ENCODE measurements around the gene ATRX.
"Not testable (repeated sequence)": the region's sequence is repeated elsewhere in the genome, so short reads cannot be mapped to it uniquely, and the experiment has no call there.

The ATRX gene

DNA sequence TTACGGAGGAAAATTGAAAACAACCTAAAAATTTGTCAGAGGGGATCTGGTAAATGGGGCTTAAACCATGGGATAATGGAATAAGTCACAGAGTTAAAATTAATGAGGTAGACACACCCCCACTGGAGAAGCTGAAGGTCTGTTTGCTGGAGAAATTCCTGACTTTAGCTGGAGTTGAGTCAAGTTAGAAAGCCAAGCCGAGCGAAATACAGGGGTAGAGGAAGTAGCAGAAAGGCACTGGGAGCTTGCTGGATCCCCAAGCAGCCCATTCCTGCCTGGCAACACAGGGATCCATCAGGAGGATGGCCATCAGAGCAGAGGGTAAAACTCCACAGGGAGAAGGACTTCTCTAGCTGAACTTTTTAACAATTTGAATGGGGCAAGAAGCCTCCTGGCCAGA is 163.8 kb downstream of the ATRX start:
- Histone ChIP-seq H3K9ac (ENCODE audit: low read length in 2 of 2) (no peak overlapping the region), H3K36me3 (ENCODE audit: control insufficient read depth in 2 of 2, insufficient read depth in 2 of 2, low read length in 2 of 2) (no peaks in the 10 kb centered on the region), H3K27ac (ENCODE audit: low read length) (no peak overlapping the region), H3K27me3 (ENCODE audit: control insufficient read depth in 1 of 2, insufficient read depth in 2 of 2, low read length in 2 of 2) (peaks cover 0 to 2% of the 10 kb centered on the region in 2 donors), H3K9me3 (ENCODE audit: control insufficient read depth in 2 of 2, low read length in 2 of 2) (no peaks in the 10 kb centered on the region), H3K4me3 (ENCODE audit: low read length in 2 of 2) (no peak overlapping the region), H3K4me1 (ENCODE audit: control insufficient read depth, insufficient read depth, low read length) (no peaks in the 10 kb centered on the region)

DNA sequence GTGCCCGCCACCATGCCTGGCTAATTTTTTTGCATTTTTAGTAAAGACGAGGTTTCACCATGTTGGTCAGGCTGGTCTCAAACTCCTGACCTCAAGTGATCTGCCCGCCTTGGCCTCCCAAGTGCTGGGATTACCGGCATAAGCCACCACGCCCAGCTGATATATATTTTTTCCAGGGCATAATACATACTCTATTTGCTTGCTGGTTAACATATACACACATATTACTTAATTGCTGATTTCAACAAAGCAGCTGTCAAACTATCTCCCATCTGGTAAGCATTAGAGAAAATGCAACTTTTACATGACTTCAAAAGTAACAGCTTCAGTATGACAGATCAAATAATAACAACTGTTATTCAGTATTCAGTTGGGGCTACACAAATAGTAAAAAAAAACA is 164.6 kb downstream of the ATRX start:
- not testable (repeated sequence) for H3K36me3 ChIP-seq (ENCODE audit: control insufficient read depth in 2 of 2, insufficient read depth in 2 of 2, low read length in 2 of 2); H3K9ac ChIP-seq (ENCODE audit: low read length in 2 of 2); H3K4me1 ChIP-seq (ENCODE audit: control insufficient read depth, insufficient read depth, low read length); H3K27me3 ChIP-seq (ENCODE audit: control insufficient read depth in 1 of 2, insufficient read depth in 2 of 2, low read length in 2 of 2); H3K9me3 ChIP-seq (ENCODE audit: control insufficient read depth in 2 of 2, low read length in 2 of 2); H3K27ac ChIP-seq (ENCODE audit: low read length); H3K4me3 ChIP-seq (ENCODE audit: low read length in 2 of 2)

- no peaks in the 10 kb centered on the region for H3K4me1 ChIP-seq (ENCODE audit: control insufficient read depth, insufficient read depth, low read length)
- H3K27ac ChIP-seq (ENCODE audit: low read length): no peak overlapping the region
- no peaks in the 10 kb centered on the region for H3K9me3 ChIP-seq (ENCODE audit: control insufficient read depth in 2 of 2, low read length in 2 of 2)
- no peak overlapping the region for H3K9ac ChIP-seq (ENCODE audit: low read length in 2 of 2)
- peaks cover 0 to 3% of the 10 kb centered on the region in 2 donors for H3K36me3 ChIP-seq (ENCODE audit: control insufficient read depth in 2 of 2, insufficient read depth in 2 of 2, low read length in 2 of 2)
- H3K27me3 ChIP-seq (ENCODE audit: control insufficient read depth in 1 of 2, insufficient read depth in 2 of 2, low read length in 2 of 2): peaks cover 0 to under 1% of the 10 kb centered on the region in 2 donors
- no peak overlapping the region for H3K4me3 ChIP-seq (ENCODE audit: low read length in 2 of 2)
Measured at GRCh38 chrX:77617206-77617605, 168.8 kb downstream of the ATRX start.

DNA sequence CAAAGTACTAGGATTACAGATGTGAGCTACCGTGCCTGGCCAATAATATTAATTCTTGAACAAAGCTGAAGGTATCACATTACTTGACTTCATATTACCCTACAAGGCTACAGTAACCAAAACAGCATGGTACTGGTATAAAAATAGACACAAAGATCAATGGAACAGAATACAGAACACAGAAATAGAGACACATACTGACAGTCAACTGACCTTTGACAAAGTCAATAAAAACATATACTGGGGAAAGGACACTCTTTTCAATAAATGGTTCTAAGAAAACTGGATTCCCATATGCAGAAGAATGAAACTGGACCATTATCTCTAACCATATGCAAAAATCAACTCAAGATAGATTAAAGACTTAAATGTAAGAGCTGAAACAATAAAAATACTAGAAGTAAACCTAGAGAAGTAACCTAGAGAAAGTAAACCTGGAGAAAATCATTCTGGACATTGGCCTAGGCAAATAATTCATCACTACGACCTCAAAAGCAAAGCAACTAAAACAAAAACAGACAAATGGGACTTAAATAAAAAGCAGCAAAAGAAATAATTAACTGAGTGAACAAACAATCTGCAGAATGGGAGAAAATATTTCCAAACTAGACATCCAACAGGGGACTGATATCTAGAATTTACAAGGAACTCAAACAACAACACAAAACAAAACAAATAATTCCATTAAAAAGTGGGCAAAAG is 182.2 kb downstream of the ATRX start:
- H3K4me1 ChIP-seq (ENCODE audit: control insufficient read depth, insufficient read depth, low read length): no peaks in the 10 kb centered on the region
- H3K9me3 ChIP-seq (ENCODE audit: control insufficient read depth in 2 of 2, low read length in 2 of 2): no peaks in the 10 kb centered on the region
- no peak overlapping the region for H3K27ac ChIP-seq (ENCODE audit: low read length)
- no peak overlapping the region for H3K4me3 ChIP-seq (ENCODE audit: low read length in 2 of 2)
- no peaks in the 10 kb centered on the region for H3K36me3 ChIP-seq (ENCODE audit: control insufficient read depth in 2 of 2, insufficient read depth in 2 of 2, low read length in 2 of 2)
- H3K27me3 ChIP-seq (ENCODE audit: control insufficient read depth in 1 of 2, insufficient read depth in 2 of 2, low read length in 2 of 2): no peaks in the 10 kb centered on the region
- no peak overlapping the region for H3K9ac ChIP-seq (ENCODE audit: low read length in 2 of 2)

DNA sequence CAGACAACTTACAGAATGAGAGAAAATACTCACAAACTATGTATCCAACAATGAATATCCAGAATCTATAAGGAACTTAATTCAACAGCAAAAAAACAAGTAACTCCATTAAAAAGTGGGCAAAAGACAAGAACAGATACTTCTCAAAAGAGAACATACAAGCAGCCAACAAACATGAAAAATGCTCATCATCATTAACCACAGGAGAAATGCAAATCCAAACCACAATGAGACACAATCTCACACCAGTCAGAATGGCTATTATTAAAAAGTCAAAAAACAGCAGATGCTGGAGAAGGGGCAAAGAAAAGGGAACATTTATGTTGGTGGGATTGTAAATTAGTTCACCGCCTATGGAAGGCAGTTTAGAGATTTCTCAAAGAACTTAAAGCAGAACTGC is 188.5 kb downstream of the ATRX start:
- no peaks in the 10 kb centered on the region for H3K4me1 ChIP-seq (ENCODE audit: control insufficient read depth, insufficient read depth, low read length)
- no peaks in the 10 kb centered on the region for H3K36me3 ChIP-seq (ENCODE audit: control insufficient read depth in 2 of 2, insufficient read depth in 2 of 2, low read length in 2 of 2)
- no peaks in the 10 kb centered on the region for H3K27me3 ChIP-seq (ENCODE audit: control insufficient read depth in 1 of 2, insufficient read depth in 2 of 2, low read length in 2 of 2)
- H3K9me3 ChIP-seq (ENCODE audit: control insufficient read depth in 2 of 2, low read length in 2 of 2): no peaks in the 10 kb centered on the region
- no peak overlapping the region for H3K4me3 ChIP-seq (ENCODE audit: low read length in 2 of 2)
- no peak overlapping the region for H3K9ac ChIP-seq (ENCODE audit: low read length in 2 of 2)
- no peak overlapping the region for H3K27ac ChIP-seq (ENCODE audit: low read length)

DNA sequence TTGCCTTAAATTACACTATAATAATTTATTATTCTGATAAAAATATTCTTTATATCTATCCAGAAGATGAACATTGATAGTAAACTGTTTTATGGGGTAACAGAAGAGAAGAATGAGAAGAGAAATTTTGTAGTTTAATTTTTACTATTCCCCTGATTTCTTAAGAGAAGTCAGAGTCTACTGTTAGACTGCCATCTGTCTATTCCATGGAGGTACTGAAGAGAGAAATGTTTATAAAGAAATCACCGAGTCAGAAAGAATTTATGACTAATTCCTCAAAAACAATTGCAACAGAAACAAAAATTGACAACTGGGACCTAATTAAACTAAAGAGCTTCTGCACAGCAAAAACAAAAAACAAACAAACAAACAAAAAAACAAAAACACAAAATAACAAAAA is 188.9 kb downstream of the ATRX start:
- H3K27ac ChIP-seq (ENCODE audit: low read length): no peak overlapping the region
- no peaks in the 10 kb centered on the region for H3K4me1 ChIP-seq (ENCODE audit: control insufficient read depth, insufficient read depth, low read length)
- no peak overlapping the region for H3K4me3 ChIP-seq (ENCODE audit: low read length in 2 of 2)
- no peaks in the 10 kb centered on the region for H3K9me3 ChIP-seq (ENCODE audit: control insufficient read depth in 2 of 2, low read length in 2 of 2)
- H3K9ac ChIP-seq (ENCODE audit: low read length in 2 of 2): no peak overlapping the region
- no peaks in the 10 kb centered on the region for H3K27me3 ChIP-seq (ENCODE audit: control insufficient read depth in 1 of 2, insufficient read depth in 2 of 2, low read length in 2 of 2)
- no peaks in the 10 kb centered on the region for H3K36me3 ChIP-seq (ENCODE audit: control insufficient read depth in 2 of 2, insufficient read depth in 2 of 2, low read length in 2 of 2)

GRCh38 chrX:77595848-77596247 is 190.2 kb downstream of the ATRX start:
- Histone ChIP-seq H3K9ac (ENCODE audit: low read length in 2 of 2) (no peak overlapping the region), H3K27ac (ENCODE audit: low read length) (no peak overlapping the region), H3K4me3 (ENCODE audit: low read length in 2 of 2) (no peak overlapping the region), H3K4me1 (ENCODE audit: control insufficient read depth, insufficient read depth, low read length) (no peaks in the 10 kb centered on the region), H3K9me3 (ENCODE audit: control insufficient read depth in 2 of 2, low read length in 2 of 2) (no peaks in the 10 kb centered on the region), H3K27me3 (ENCODE audit: control insufficient read depth in 1 of 2, insufficient read depth in 2 of 2, low read length in 2 of 2) (no peaks in the 10 kb centered on the region), H3K36me3 (ENCODE audit: control insufficient read depth in 2 of 2, insufficient read depth in 2 of 2, low read length in 2 of 2) (no peaks in the 10 kb centered on the region)

DNA sequence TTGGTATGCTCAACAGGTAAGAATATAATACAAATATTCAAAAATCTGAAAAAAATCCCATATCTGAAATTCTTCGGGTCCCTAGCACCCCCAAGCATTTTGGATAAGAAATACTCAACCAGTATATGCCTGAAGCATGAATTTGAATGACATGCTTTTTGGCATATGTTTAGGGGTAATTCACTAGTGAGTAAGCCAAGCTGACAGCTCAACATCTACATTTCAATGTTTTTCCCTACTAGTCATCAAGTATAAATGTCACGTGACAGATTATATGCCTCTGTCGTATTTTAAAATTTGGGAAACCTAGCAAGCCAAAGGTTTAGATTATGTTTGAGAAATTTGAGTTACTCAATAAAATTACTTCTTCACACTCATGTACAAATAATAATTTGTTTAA is 213.7 kb downstream of the ATRX start:
- Histone ChIP-seq H3K36me3 (ENCODE audit: control insufficient read depth in 2 of 2, insufficient read depth in 2 of 2, low read length in 2 of 2) (no peaks in the 10 kb centered on the region), H3K4me3 (ENCODE audit: low read length in 2 of 2) (no peak overlapping the region), H3K9me3 (ENCODE audit: control insufficient read depth in 2 of 2, low read length in 2 of 2) (no peaks in the 10 kb centered on the region), H3K9ac (ENCODE audit: low read length in 2 of 2) (no peak overlapping the region), H3K4me1 (ENCODE audit: control insufficient read depth, insufficient read depth, low read length) (no peaks in the 10 kb centered on the region), H3K27ac (ENCODE audit: low read length) (no peak overlapping the region), H3K27me3 (ENCODE audit: control insufficient read depth in 1 of 2, insufficient read depth in 2 of 2, low read length in 2 of 2) (no peaks in the 10 kb centered on the region)

DNA sequence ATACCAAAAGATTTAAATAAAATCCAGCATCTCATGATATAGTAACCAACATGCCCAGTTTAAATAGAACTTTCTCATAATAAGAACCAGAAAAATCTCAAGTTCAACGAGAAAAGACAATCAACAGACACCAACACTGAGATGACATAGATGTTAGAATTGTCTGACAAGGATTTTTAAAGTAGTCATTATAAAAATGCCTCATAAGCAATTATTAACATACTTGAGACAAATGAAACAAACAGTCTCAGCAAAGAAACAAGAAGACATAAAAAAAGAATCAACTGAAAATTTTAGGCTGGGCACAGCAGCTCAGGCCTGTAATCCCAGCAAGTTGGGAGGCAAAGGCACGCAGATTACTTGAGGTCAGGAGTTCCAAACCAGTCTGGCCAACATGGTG is 220.7 kb downstream of the ATRX start:
- Histone ChIP-seq H3K27me3 (ENCODE audit: control insufficient read depth in 1 of 2, insufficient read depth in 2 of 2, low read length in 2 of 2) (no peaks in the 10 kb centered on the region), H3K27ac (ENCODE audit: low read length) (no peak overlapping the region), H3K9me3 (ENCODE audit: control insufficient read depth in 2 of 2, low read length in 2 of 2) (no peaks in the 10 kb centered on the region), H3K4me3 (ENCODE audit: low read length in 2 of 2) (no peak overlapping the region), H3K9ac (ENCODE audit: low read length in 2 of 2) (no peak overlapping the region), H3K4me1 (ENCODE audit: control insufficient read depth, insufficient read depth, low read length) (no peaks in the 10 kb centered on the region), H3K36me3 (ENCODE audit: control insufficient read depth in 2 of 2, insufficient read depth in 2 of 2, low read length in 2 of 2) (no peaks in the 10 kb centered on the region)

DNA sequence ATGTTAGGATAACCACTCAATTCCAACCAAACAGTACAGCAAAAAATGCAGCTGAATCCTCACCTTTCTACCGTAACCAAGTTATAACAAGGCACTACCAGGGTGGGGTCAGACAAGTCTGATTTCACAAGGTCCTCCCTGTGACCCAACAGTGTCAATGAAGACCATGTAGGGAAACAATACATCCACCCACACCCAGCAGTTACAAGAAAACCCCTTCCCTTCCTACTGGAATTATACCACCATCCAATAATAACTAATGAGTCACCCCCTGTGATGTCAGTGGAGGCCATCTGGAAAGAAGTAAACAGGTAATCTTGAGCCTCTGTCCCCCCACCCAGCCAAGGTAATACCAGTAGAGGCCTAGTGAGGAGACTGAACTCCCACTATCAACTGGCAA is 221.2 kb downstream of the ATRX start:
- Histone ChIP-seq H3K9me3 (ENCODE audit: control insufficient read depth in 2 of 2, low read length in 2 of 2) (no peaks in the 10 kb centered on the region), H3K27me3 (ENCODE audit: control insufficient read depth in 1 of 2, insufficient read depth in 2 of 2, low read length in 2 of 2) (no peaks in the 10 kb centered on the region), H3K4me3 (ENCODE audit: low read length in 2 of 2) (no peak overlapping the region), H3K9ac (ENCODE audit: low read length in 2 of 2) (no peak overlapping the region), H3K36me3 (ENCODE audit: control insufficient read depth in 2 of 2, insufficient read depth in 2 of 2, low read length in 2 of 2) (no peaks in the 10 kb centered on the region), H3K27ac (ENCODE audit: low read length) (no peak overlapping the region), H3K4me1 (ENCODE audit: control insufficient read depth, insufficient read depth, low read length) (no peaks in the 10 kb centered on the region)

GRCh38 chrX:77561372-77561771 is 224.6 kb downstream of the ATRX start:
- H3K9me3 ChIP-seq (ENCODE audit: control insufficient read depth in 2 of 2, low read length in 2 of 2): no peaks in the 10 kb centered on the region

More at GRCh38 chrX:77561372-77561771, 224.6 kb downstream of the ATRX start:
- Histone ChIP-seq H3K27ac (ENCODE audit: low read length) (no peak overlapping the region), H3K4me3 (ENCODE audit: low read length in 2 of 2) (no peak overlapping the region), H3K36me3 (ENCODE audit: control insufficient read depth in 2 of 2, insufficient read depth in 2 of 2, low read length in 2 of 2) (no peaks in the 10 kb centered on the region), H3K27me3 (ENCODE audit: control insufficient read depth in 1 of 2, insufficient read depth in 2 of 2, low read length in 2 of 2) (no peaks in the 10 kb centered on the region), H3K9ac (ENCODE audit: low read length in 2 of 2) (no peak overlapping the region), H3K4me1 (ENCODE audit: control insufficient read depth, insufficient read depth, low read length) (no peaks in the 10 kb centered on the region)
